Keratinocyte (primary cell): ENCODE measurements around the gene INHBE.
"Not testable (repeated sequence)": the region's sequence is repeated elsewhere in the genome, so short reads cannot be mapped to it uniquely, and the experiment has no call there.

Experiments used
- EZH2 ChIP-seq: IDR thresholded peaks from one replicate; pipeline ENCODE4 v1.6.1; 2012; ENCODE audit warnings: inconsistent platforms, mild to moderate bottlenecking, low read length, moderate library complexity
- TF ChIP-seq, protein P1 (sequence below), 3 experiments: IDR thresholded peaks in 1 of 3; conservative IDR thresholded peaks in 1 of 3; optimal IDR thresholded peaks in 1 of 3; 2 replicates in 2 of 3; 3 replicates in 1 of 3; pipeline versions ENCODE3 to v1.5.1; 2011; ENCODE audit warnings: low read length in 3 of 3, mild to moderate bottlenecking in 3 of 3, moderate library complexity in 2 of 3, control low read depth in 1 of 3, inconsistent platforms in 1 of 3; ENCODE audit not compliant: insufficient read depth in 2 of 3; ENCODE audit errors: extremely low read depth in 1 of 3

DNA sequence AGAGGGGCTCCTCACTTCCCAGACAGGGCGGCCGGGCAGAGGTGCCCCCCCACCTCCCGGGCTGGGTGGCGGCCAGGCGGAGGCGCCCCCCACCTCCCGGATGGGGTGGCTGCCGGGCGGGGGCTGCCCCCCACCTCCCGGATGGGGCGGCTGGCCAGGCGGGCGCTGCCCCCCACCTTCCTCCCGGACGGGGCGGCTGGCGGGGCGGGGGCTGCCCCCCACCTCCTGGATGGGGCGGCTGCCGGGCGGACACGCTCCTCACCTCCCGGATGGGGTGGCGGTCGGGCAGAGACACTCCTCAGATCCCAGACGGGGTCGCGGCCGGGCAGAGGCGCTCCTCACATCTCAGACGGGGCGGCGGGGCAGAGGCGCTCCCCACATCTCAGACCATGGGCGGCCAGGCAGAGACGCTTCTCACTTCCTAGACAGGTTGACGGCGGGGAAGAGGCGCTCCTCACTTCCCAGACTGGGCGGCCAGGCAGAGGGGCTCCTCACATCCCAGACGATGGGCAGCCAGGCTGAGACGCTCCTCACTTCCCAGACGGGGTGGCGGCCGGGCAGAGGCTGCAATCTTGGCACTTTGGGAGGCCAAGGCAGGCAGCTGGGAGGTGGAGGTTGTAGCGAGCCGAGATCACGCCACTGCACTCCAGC lies 40.1 kb downstream of the INHBE start:
- TF ChIP-seq, protein P1, sequence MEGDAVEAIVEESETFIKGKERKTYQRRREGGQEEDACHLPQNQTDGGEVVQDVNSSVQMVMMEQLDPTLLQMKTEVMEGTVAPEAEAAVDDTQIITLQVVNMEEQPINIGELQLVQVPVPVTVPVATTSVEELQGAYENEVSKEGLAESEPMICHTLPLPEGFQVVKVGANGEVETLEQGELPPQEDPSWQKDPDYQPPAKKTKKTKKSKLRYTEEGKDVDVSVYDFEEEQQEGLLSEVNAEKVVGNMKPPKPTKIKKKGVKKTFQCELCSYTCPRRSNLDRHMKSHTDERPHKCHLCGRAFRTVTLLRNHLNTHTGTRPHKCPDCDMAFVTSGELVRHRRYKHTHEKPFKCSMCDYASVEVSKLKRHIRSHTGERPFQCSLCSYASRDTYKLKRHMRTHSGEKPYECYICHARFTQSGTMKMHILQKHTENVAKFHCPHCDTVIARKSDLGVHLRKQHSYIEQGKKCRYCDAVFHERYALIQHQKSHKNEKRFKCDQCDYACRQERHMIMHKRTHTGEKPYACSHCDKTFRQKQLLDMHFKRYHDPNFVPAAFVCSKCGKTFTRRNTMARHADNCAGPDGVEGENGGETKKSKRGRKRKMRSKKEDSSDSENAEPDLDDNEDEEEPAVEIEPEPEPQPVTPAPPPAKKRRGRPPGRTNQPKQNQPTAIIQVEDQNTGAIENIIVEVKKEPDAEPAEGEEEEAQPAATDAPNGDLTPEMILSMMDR (optimal IDR thresholded peaks at IDR 0.05 in 1 of 3, IDR thresholded peaks at IDR 0.05 in 1 of 3, conservative IDR thresholded peaks at IDR 0.05 in 1 of 3; ENCODE audit: extremely low read depth in 1 of 3, insufficient read depth in 2 of 3, low read length in 3 of 3): not testable (repeated sequence)
- not testable (repeated sequence) for TF ChIP-seq EZH2
